H9 (cell line): Measurements from ENCODE around the gene ARHGAP27. TPM values are rescaled to one million over a fixed set of nuclear protein-coding genes. Genes with fewer than 3 reads are reported as not detected.
A peak's percentile ranks its signal among the peaks of the same experiment; 100 is the strongest.

Source experiments
- DNase-seq: peaks from one replicate; pipeline ENCODE4 v3.0.0-alpha.2; 2017
- H2AFZ ChIP-seq: one replicate; pipeline ENCODE4 v1.6.1; 2013; ENCODE audit warnings: mild to moderate bottlenecking, low read length, control low read depth, moderate library complexity
- H2AK5ac ChIP-seq: 2 replicates; pipeline ENCODE4 v1.6.1; 2013; ENCODE audit warnings: low read length, control low read depth, mixed read lengths; ENCODE audit not compliant: insufficient read length
- H2BK120ac ChIP-seq: one replicate; pipeline ENCODE4 v1.6.1; 2013; ENCODE audit warnings: low read depth, mild to moderate bottlenecking, low read length, control low read depth, inconsistent platforms; ENCODE audit not compliant: poor library complexity, severe bottlenecking
- H2BK12ac ChIP-seq: 2 replicates; pipeline ENCODE4 v1.6.1; 2013; ENCODE audit warnings: low read length, control low read depth, mixed read lengths, low read depth; ENCODE audit not compliant: insufficient read length
- H2BK15ac ChIP-seq: 2 replicates; pipeline ENCODE4 v1.6.1; 2013; ENCODE audit warnings: low read depth, low read length, control low read depth
- H2BK20ac ChIP-seq: one replicate; pipeline ENCODE4 v1.6.1; 2013; ENCODE audit warnings: low read depth, mild to moderate bottlenecking, low read length, control low read depth, inconsistent platforms; ENCODE audit not compliant: poor library complexity, severe bottlenecking
- H2BK5ac ChIP-seq: 2 replicates; pipeline ENCODE4 v1.6.1; 2013; ENCODE audit warnings: low read length, control low read depth, mixed read lengths; ENCODE audit not compliant: insufficient read length
- H3K14ac ChIP-seq: 2 replicates; pipeline ENCODE4 v1.6.1; 2013; ENCODE audit warnings: low read length, control low read depth; ENCODE audit not compliant: insufficient read depth
- H3K18ac ChIP-seq: 2 replicates; pipeline ENCODE4 v1.6.1; 2013; ENCODE audit warnings: low read depth, mild to moderate bottlenecking, mixed read lengths, low read length, control low read depth; ENCODE audit not compliant: insufficient read length
- H3K23ac ChIP-seq: 2 replicates; pipeline ENCODE4 v1.6.1; 2013; ENCODE audit warnings: low read length, control low read depth, mixed read lengths, low read depth; ENCODE audit not compliant: insufficient read length
- H3K23me2 ChIP-seq: 2 replicates; pipeline ENCODE4 v1.6.1; 2013; ENCODE audit warnings: low read depth, mild to moderate bottlenecking, mixed read lengths, low read length, control low read depth; ENCODE audit not compliant: insufficient read length, poor library complexity, severe bottlenecking
- H3K27ac ChIP-seq: 2 replicates; pipeline ENCODE4 v1.5.1; 2013; ENCODE audit warnings: low read length, control low read depth, mixed read lengths, low read depth; ENCODE audit not compliant: insufficient read length
- H3K27me3 ChIP-seq: 2 replicates; pipeline ENCODE4 v1.6.1; 2013; ENCODE audit warnings: low read length, control low read depth, inconsistent platforms; ENCODE audit not compliant: insufficient read depth
- H3K4ac ChIP-seq: 2 replicates; pipeline ENCODE4 v1.6.1; 2013; ENCODE audit warnings: low read depth, mild to moderate bottlenecking, control low read depth, inconsistent platforms, low read length, moderate library complexity
- H3K4me1 ChIP-seq: 2 replicates; pipeline ENCODE4 v1.6.1; 2013; ENCODE audit warnings: low read length, control low read depth, inconsistent platforms; ENCODE audit not compliant: insufficient read depth
- H3K4me2 ChIP-seq: 2 replicates; pipeline ENCODE4 v1.6.1; 2013; ENCODE audit warnings: low read length, control low read depth, mixed read lengths; ENCODE audit not compliant: insufficient read length, insufficient read depth
- H3K56ac ChIP-seq: 2 replicates; pipeline ENCODE4 v1.6.1; 2013; ENCODE audit warnings: low read depth, mild to moderate bottlenecking, mixed read lengths, low read length, control low read depth; ENCODE audit not compliant: insufficient read length
- H3K79me1 ChIP-seq: 2 replicates; pipeline ENCODE4 v1.6.1; 2013; ENCODE audit warnings: low read depth, mild to moderate bottlenecking, moderate library complexity, low read length, control low read depth, inconsistent platforms; ENCODE audit not compliant: insufficient read depth, poor library complexity, severe bottlenecking
- H3K79me2 ChIP-seq: 2 replicates; pipeline ENCODE4 v1.6.1; 2013; ENCODE audit warnings: low read length, control low read depth, inconsistent platforms; ENCODE audit not compliant: insufficient read depth
- H3K9ac ChIP-seq: 2 replicates; pipeline ENCODE4 v1.6.1; 2013; ENCODE audit warnings: low read length, control low read depth, mixed read lengths; ENCODE audit not compliant: insufficient read length; ENCODE audit errors: extremely low read depth
- H3K9me3 ChIP-seq: one replicate; pipeline ENCODE4 v1.6.1; 2013; ENCODE audit warnings: low read depth, low read length, inconsistent platforms; ENCODE audit not compliant: control insufficient read depth
- H3T11ph ChIP-seq: one replicate; pipeline ENCODE4 v1.6.1; 2013; ENCODE audit warnings: mild to moderate bottlenecking, low read length, control low read depth, inconsistent platforms
- H4K20me1 ChIP-seq: one replicate; pipeline ENCODE4 v1.6.1; 2013; ENCODE audit not compliant: control insufficient read depth, insufficient read length, insufficient read depth
- H4K5ac ChIP-seq: 2 replicates; pipeline ENCODE4 v1.6.1; 2013; ENCODE audit warnings: low read depth, mild to moderate bottlenecking, mixed read lengths, low read length, control low read depth; ENCODE audit not compliant: insufficient read length
- H4K8ac ChIP-seq: replicated peaks from 2 replicates; pipeline ENCODE4 v1.6.1; 2013; ENCODE audit warnings: low read length, control low read depth, mixed read lengths, low read depth; ENCODE audit not compliant: insufficient read length
- H4K91ac ChIP-seq: 2 replicates; pipeline ENCODE4 v1.6.1; 2013; ENCODE audit warnings: low read depth, mild to moderate bottlenecking, moderate library complexity, mixed read lengths, low read length, control low read depth; ENCODE audit not compliant: insufficient read length
- H3K27ac Mint-ChIP-seq, 3 experiments: 2 replicates in 2 of 3; 3 replicates in 1 of 3; pipeline ENCODE4 v1.8.0; 2020 to 2021; ENCODE audit warnings: mixed read lengths in 3 of 3, mild to moderate bottlenecking in 1 of 3, moderate library complexity in 1 of 3
- H3K27me3 Mint-ChIP-seq: 2 replicates; pipeline ENCODE4 v1.8.0; 2021; ENCODE audit warnings: low read depth, mild to moderate bottlenecking, moderate library complexity, mixed read lengths
- H3K36me3 Mint-ChIP-seq, 3 experiments: 2 replicates in 2 of 3; 3 replicates in 1 of 3; pipeline ENCODE4 v1.8.0; 2020 to 2021; ENCODE audit warnings: low read depth in 3 of 3, mixed read lengths in 3 of 3; ENCODE audit not compliant: insufficient read depth in 1 of 3
- H3K4me1 Mint-ChIP-seq, 2 experiments: 2 replicates each; pipeline ENCODE4 v1.8.0; 2020; ENCODE audit warnings: mixed read lengths in 2 of 2
- H3K4me3 Mint-ChIP-seq, 2 experiments: 2 replicates in 1 of 2; 3 replicates in 1 of 2; pipeline ENCODE4 v1.8.0; 2020 to 2021; ENCODE audit warnings: mild to moderate bottlenecking in 2 of 2, mixed read lengths in 2 of 2, moderate library complexity in 1 of 2
- H3K9me3 Mint-ChIP-seq, 2 experiments: 2 replicates in 1 of 2; 3 replicates in 1 of 2; pipeline ENCODE4 v1.8.0; 2020; ENCODE audit warnings: mild to moderate bottlenecking in 2 of 2, mixed read lengths in 2 of 2, moderate library complexity in 1 of 2
- WGBS: extraction: QIAGEN DNeasy Blood & Tissue Kit; methylation state at CpG from one replicate; pipeline ENCODE4 v1.1.7; 2013; ENCODE audit warnings: missing lambda C conversion rate, low lambda C conversion rate, mixed read lengths; ENCODE audit not compliant: insufficient read length; ENCODE audit errors: extremely low coverage; 5-methylcytosine and 5-hydroxymethylcytosine counted together
- total RNA-seq: library from RNA; stranded (reverse); gene quantifications from 2 replicates; pipeline ENCODE4 v1.2.1, GENCODE V29; 2021
- TF ChIP-seq, protein P1 (sequence below): fragments of 200-600 bp; sonication (generic); conservative IDR thresholded peaks from 3 replicates; pipeline ENCODE4 v1.8.0; 2021; ENCODE audit warnings: antibody characterized with exemption, mild to moderate bottlenecking

The ARHGAP27 gene
- total RNA-seq, 1 experiment from 2014 or later, result 9.9 TPM

DNA sequence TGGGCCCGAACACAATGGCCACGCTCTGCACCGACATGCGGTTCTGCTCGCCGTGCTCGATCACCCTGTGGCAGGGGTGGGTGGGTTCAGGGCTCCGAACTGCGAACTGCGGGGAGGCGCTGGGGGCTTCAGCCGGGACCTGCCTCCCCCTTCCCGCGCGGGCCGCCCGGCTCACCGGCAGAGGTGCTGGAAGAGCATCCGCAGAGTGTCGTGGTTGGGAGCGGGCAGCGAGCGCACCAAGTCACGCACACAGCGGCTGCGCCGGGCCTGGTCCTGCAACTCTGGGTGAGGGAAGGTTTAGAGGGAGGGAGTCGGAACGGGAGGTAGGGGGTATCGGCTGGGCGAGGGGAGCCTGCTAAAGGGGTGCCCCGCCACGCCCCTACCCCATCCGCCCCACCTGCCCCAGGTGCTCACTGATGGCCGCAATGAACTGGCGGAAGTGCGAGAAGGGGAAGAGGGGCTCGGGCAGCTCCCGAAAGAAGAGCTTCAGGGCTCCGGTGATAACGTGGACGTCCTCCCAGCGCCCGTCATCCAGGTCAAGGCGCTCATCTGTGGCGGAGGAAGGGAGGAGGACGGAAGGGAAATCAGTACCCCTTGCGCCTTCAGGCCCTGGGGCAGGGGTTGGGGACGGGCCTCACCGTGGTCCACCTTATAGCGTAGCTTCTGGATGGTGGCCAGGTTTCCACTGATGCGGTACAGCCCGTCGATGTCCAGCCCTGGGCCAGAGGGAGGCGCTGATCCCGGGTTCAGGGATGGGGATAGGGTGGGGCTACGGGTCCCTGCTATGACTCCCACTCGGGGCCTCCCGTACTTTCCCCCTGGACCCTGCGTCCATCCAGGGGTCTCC is 36.9 kb downstream of the ARHGAP27 start:
- peak; percentile 41 for DNase-seq
- peaks cover 6 to 15% of the 10 kb centered on the region in 2 experiments for H3K4me1 Mint-ChIP-seq
- no peak overlapping the region for H3K4me2 ChIP-seq

More for the DNA sequence above, 36.9 kb downstream of the ARHGAP27 start:
- Histone ChIP-seq H2BK120ac (no peak overlapping the region), H2AFZ (no peak overlapping the region), H4K8ac (no peak overlapping the region), H3K27ac (no peak overlapping the region), H3K9me3 (no peaks in the 10 kb centered on the region), H4K20me1 (no peaks in the 10 kb centered on the region), H3K79me1 (no peaks in the 10 kb centered on the region), H3K18ac (peak overlapping the region; percentile 55), H3K56ac (no peak overlapping the region), H3K23ac (no peak overlapping the region), H3K23me2 (no peaks in the 10 kb centered on the region), H3K4ac (no peak overlapping the region), H2BK12ac (no peak overlapping the region), H3K27me3 (no peaks in the 10 kb centered on the region), H3K9ac (no peak overlapping the region), H2BK20ac (no peak overlapping the region), H2AK5ac (no peak overlapping the region), H3K79me2 (no peaks in the 10 kb centered on the region), H3T11ph (no peak overlapping the region), H3K14ac (no peak overlapping the region), H4K5ac (no peak overlapping the region), H2BK5ac (no peak overlapping the region), H3K4me1 (peaks cover 2% of the 10 kb centered on the region; the same call in 1 of the 2 replicates), H2BK15ac (no peak overlapping the region), H4K91ac (no peak overlapping the region)
- Mint-ChIP-seq H3K36me3 (peaks cover 0 to 7% (median 7%) of the 10 kb centered on the region in 3 experiments; a peak in 4 of 7 replicates), H3K27me3 (peaks cover 11% of the 10 kb centered on the region), H3K9me3 (no peaks in the 10 kb centered on the region), H3K27ac (no peak overlapping the region), H3K4me3 (no peak overlapping the region)
- TF ChIP-seq, protein P1, sequence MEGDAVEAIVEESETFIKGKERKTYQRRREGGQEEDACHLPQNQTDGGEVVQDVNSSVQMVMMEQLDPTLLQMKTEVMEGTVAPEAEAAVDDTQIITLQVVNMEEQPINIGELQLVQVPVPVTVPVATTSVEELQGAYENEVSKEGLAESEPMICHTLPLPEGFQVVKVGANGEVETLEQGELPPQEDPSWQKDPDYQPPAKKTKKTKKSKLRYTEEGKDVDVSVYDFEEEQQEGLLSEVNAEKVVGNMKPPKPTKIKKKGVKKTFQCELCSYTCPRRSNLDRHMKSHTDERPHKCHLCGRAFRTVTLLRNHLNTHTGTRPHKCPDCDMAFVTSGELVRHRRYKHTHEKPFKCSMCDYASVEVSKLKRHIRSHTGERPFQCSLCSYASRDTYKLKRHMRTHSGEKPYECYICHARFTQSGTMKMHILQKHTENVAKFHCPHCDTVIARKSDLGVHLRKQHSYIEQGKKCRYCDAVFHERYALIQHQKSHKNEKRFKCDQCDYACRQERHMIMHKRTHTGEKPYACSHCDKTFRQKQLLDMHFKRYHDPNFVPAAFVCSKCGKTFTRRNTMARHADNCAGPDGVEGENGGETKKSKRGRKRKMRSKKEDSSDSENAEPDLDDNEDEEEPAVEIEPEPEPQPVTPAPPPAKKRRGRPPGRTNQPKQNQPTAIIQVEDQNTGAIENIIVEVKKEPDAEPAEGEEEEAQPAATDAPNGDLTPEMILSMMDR, result no peak
- WGBS, result no CpG with 5 or more reads among the region's 60 CpGs
